PC-9 (cell line): ENCODE measurements around the gene SYNJ2. TPM values are rescaled to one million over a fixed set of nuclear protein-coding genes. Genes with fewer than 3 reads are reported as not detected.

Experiments
- BruUV-seq: library from RNA; stranded (reverse); fragments of 400-500 nt; replicated peaks from 2 replicates; lab custom pipeline; 2021; lab: Mats Ljungman, UMichigan
- CTCF ChIA-PET: fragments of 300-600 bp; sonication (Branson Sonifier 250); formaldehyde crosslinking; loops from one replicate; lab custom pipeline; 2022; ENCODE audit warnings: antibody characterized with exemption; lab: Charles Lee
- POLR2A ChIA-PET: fragments of 300-600 bp; sonication (Branson Sonifier 250); formaldehyde crosslinking; loops from one replicate; lab custom pipeline; 2022; ENCODE audit warnings: antibody characterized with exemption; ENCODE audit not compliant: unreplicated experiment; lab: Charles Lee
- DNase-seq, 2 experiments: peaks; one replicate each; pipeline versions ENCODE4 v3.0.0 to v3.0.0-alpha.2; 2015 to 2022; ENCODE audit warnings: mixed read lengths in 1 of 2
- H2AFZ ChIP-seq: fragments of 200-600 bp; sonication (generic); 2 replicates; pipeline ENCODE4 v1.8.1; 2017; ENCODE audit warnings: antibody characterized with exemption
- H3F3A ChIP-seq: fragments of 200-600 bp; sonication (generic); 2 replicates; pipeline ENCODE4 v1.8.1; 2017; ENCODE audit warnings: antibody characterized with exemption, mild to moderate bottlenecking, low read depth; ENCODE audit not compliant: insufficient read depth
- H3K27ac ChIP-seq: fragments of 200-600 bp; sonication (generic); 2 replicates; pipeline ENCODE4 v1.6.1; 2016; ENCODE audit warnings: mixed run types
- H3K27me3 ChIP-seq: fragments of 200-600 bp; sonication (generic); 2 replicates; pipeline ENCODE4 v1.6.1; 2016; ENCODE audit warnings: low read depth, mixed run types; ENCODE audit not compliant: insufficient read depth
- H3K36me3 ChIP-seq: fragments of 200-600 bp; sonication (generic); 2 replicates; pipeline ENCODE4 v1.6.1; 2016; ENCODE audit warnings: low read depth, mixed run types
- H3K4me1 ChIP-seq: fragments of 200-600 bp; sonication (generic); replicated peaks from 2 replicates; pipeline ENCODE4 v1.6.1; 2016; ENCODE audit warnings: mixed run types; ENCODE audit not compliant: insufficient read depth
- H3K4me2 ChIP-seq: fragments of 200-600 bp; sonication (generic); 2 replicates; pipeline ENCODE4 v1.6.1; 2017; ENCODE audit warnings: mixed run types
- H3K4me3 ChIP-seq: fragments of 200-600 bp; sonication (generic); 2 replicates; pipeline ENCODE4 v1.6.1; 2016; ENCODE audit warnings: mixed run types
- H3K79me2 ChIP-seq: fragments of 200-600 bp; sonication (generic); 2 replicates; pipeline ENCODE4 v1.6.1; 2017; ENCODE audit warnings: low read depth, mixed run types
- H3K9me2 ChIP-seq: fragments of 200-600 bp; sonication (generic); 2 replicates; pipeline ENCODE4 v1.8.1; 2017; ENCODE audit warnings: mild to moderate bottlenecking; ENCODE audit not compliant: insufficient read depth
- H3K9me3 ChIP-seq: fragments of 200-600 bp; sonication (generic); 2 replicates; pipeline ENCODE4 v1.8.1; 2016; ENCODE audit warnings: low read depth; ENCODE audit not compliant: insufficient read depth
- H4K20me1 ChIP-seq: fragments of 200-600 bp; sonication (generic); 2 replicates; pipeline ENCODE4 v1.8.1; 2017; ENCODE audit not compliant: insufficient read depth
- EZH2 ChIP-seq: fragments of 200-600 bp; sonication (generic); IDR thresholded peaks from 2 replicates; pipeline ENCODE4 v1.8.0; 2017; ENCODE audit warnings: antibody characterized with exemption, low read depth
- intact Hi-C: fragments of 100-400 bp; cut with micrococcal nuclease; formaldehyde crosslinking; loops from one replicate; pipeline ENCODE4 v1.10.0; 2022; ENCODE audit not compliant: unreplicated experiment
- total RNA-seq: library from RNA; stranded (reverse); gene quantifications from 2 replicates; pipeline ENCODE4 v1.2.3, GENCODE V29; 2021
- TF ChIP-seq, protein P1 (sequence below): fragments of 200-600 bp; sonication (generic); conservative IDR thresholded peaks from 2 replicates; pipeline ENCODE4 v1.6.1; 2017; ENCODE audit warnings: mixed run types, antibody characterized with exemption, mild to moderate bottlenecking, moderate library complexity

SYNJ2 gene
- total RNA-seq, 1 experiment from 2014 or later: 30.3 TPM

DNA sequence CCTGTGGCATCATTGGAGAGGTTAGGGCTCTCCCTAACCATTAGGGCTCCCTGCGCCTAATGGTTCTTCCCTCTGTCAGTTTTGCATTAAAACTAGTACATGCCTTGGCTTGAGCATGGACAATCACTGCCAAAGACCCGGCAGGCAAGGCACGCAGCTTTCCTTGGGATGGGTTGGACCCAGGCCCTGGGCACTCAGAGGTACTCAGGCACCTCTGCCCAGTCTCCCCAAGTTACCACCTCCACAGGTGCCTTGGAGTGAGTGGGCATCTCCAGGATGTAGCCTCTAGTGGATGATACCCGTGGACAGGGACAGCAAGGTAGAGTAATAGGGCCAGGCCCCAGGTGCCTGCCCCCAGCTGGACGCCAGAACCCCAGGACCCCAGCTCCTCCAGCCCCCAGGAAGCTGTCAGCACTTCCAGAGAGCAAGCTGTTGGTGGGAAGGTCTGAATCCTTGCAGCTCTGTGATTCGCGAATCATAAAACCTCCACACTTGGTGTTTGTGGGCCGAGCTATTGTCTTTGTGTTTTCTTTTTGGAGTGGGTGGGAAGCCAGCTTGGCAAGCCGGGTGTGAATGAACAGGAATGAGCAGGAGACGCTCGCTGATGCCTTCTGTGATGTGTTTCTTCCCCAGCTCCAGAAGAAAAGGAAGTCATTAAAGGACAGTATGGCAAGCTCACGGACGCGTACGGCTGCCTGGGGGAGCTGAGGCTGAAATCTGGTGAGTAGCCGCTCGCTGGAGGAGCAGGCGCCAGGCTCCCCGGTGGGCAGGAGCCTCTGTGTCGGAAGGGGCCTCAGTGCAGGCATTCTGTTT is 35.1 kb downstream of the SYNJ2 start:
- no peak for TF ChIP-seq EZH2
- TF ChIP-seq, protein P1, sequence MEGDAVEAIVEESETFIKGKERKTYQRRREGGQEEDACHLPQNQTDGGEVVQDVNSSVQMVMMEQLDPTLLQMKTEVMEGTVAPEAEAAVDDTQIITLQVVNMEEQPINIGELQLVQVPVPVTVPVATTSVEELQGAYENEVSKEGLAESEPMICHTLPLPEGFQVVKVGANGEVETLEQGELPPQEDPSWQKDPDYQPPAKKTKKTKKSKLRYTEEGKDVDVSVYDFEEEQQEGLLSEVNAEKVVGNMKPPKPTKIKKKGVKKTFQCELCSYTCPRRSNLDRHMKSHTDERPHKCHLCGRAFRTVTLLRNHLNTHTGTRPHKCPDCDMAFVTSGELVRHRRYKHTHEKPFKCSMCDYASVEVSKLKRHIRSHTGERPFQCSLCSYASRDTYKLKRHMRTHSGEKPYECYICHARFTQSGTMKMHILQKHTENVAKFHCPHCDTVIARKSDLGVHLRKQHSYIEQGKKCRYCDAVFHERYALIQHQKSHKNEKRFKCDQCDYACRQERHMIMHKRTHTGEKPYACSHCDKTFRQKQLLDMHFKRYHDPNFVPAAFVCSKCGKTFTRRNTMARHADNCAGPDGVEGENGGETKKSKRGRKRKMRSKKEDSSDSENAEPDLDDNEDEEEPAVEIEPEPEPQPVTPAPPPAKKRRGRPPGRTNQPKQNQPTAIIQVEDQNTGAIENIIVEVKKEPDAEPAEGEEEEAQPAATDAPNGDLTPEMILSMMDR: no peak
- Histone ChIP-seq H3K4me2 (no peak overlapping the region), H3K36me3 (no peaks in the 10 kb centered on the region; the same call in 1 of the 2 replicates), H3K27ac (no peak overlapping the region), H2AFZ (no peak overlapping the region), H3K4me3 (no peak overlapping the region), H3K4me1 (peaks cover 17% of the 10 kb centered on the region), H3K27me3 (no peaks in the 10 kb centered on the region), H4K20me1 (no peaks in the 10 kb centered on the region), H3K79me2 (peaks cover 38% of the 10 kb centered on the region), H3K9me3 (no peaks in the 10 kb centered on the region), H3K9me2 (no peaks in the 10 kb centered on the region), H3F3A (peaks cover 5% of the 10 kb centered on the region; the same call in 1 of the 2 replicates)
- intact Hi-C loops: no loop called here
- ChIA-PET CTCF (no interaction called here), POLR2A (no interaction called here)
- no TSS peak for BruUV-seq
- no peak for DNase-seq

DNA sequence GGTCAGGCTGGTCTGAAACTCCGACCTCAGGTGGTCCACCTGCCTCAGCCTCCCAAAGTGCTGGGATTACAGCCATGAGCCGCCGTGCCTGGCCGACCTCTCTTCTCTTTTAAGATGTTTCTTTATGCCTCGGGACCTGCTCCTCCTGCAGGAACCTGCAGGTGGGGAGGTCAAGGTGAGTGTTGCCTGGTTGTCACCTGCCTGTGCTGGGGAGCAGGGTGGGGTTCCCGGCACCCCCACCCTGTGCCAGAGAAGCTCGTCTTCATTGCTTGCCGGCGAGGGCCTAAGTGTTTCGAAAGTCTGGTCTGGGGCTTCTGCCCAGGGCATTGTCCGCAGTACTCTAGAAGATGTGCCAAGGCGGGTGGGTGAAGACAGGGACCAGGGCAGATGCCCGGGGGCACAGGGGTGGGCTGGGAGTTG is 36.0 kb downstream of the SYNJ2 start:
- peaks cover 5% of the 10 kb centered on the region; the same call in 1 of the 2 replicates for H3F3A ChIP-seq
- intact Hi-C loops: no loop called here
- H4K20me1 ChIP-seq: no peaks in the 10 kb centered on the region
- no peak overlapping the region for H3K4me3 ChIP-seq
- H3K36me3 ChIP-seq: no peaks in the 10 kb centered on the region; the same call in 1 of the 2 replicates
- H2AFZ ChIP-seq: no peak overlapping the region
- no peaks in the 10 kb centered on the region for H3K27me3 ChIP-seq
- no peaks in the 10 kb centered on the region for H3K9me2 ChIP-seq
- ChIA-PET CTCF (no interaction called here), POLR2A (no interaction called here)
- no peak for TF ChIP-seq EZH2
- TF ChIP-seq, protein P1: no peak
- DNase-seq: no peak
- no peaks in the 10 kb centered on the region for H3K9me3 ChIP-seq
- H3K27ac ChIP-seq: no peak overlapping the region
- BruUV-seq: no TSS peak
- H3K79me2 ChIP-seq: peaks cover 30% of the 10 kb centered on the region
- no peak overlapping the region for H3K4me2 ChIP-seq
- peaks cover 14% of the 10 kb centered on the region for H3K4me1 ChIP-seq

DNA sequence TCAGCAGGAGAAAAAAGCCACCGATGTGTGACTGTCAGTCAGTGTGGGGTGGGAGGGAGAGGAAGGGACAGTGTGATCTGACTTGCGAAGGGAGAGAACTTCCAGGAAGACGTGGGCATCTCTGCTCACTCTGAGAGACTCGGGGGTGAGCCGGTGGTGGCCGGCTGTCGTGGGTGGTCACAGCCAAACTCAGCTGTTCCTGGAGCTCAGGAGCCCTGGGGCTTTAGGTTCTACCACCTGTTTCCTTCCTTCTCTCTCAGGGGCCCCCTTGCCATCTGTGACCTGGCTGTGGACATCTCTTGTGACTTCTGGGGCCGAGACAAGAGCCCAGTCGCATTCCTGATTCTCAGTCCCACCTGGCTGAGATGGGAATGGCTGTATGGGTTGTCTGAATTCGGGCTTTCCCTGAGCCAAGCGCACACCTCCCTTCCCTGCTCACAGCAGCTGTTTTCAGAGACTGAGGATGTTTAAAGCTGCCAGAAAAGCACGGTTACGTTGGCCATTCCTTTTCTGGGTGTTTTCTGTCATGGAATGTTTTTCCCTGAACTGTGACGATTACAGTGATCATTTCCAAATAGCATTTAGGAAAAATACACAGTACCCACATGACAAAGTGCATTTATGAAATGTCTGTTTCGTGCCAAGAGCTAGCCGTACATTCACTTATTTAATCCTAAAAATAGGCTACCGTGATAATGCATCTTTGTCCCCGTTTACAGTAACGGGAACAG is 36.5 kb downstream of the SYNJ2 start:
- no peak overlapping the region for H3K27ac ChIP-seq
- BruUV-seq: no TSS peak
- no peaks in the 10 kb centered on the region for H3K9me3 ChIP-seq
- TF ChIP-seq EZH2: no peak
- TF ChIP-seq, protein P1: no peak
- no peaks in the 10 kb centered on the region; the same call in 1 of the 2 replicates for H3K36me3 ChIP-seq
- H3K4me2 ChIP-seq: no peak overlapping the region
- no peaks in the 10 kb centered on the region for H3K27me3 ChIP-seq
- H3K4me3 ChIP-seq: no peak overlapping the region
- peaks cover 14% of the 10 kb centered on the region for H3K4me1 ChIP-seq
- intact Hi-C loops: no loop called here
- no peaks in the 10 kb centered on the region for H3K9me2 ChIP-seq
- peaks cover 29% of the 10 kb centered on the region for H3K79me2 ChIP-seq
- POLR2A ChIA-PET: no interaction called here
- no peak overlapping the region for H2AFZ ChIP-seq
- H3F3A ChIP-seq: peaks cover 5% of the 10 kb centered on the region; the same call in 1 of the 2 replicates
- no peak for DNase-seq
- CTCF ChIA-PET: no interaction called here
- H4K20me1 ChIP-seq: no peaks in the 10 kb centered on the region
